Activated CD8-positive, alpha-beta memory T cell treated with anti-CD3 and anti-CD28 coated beads for 4 hours (primary cell): ENCODE data around the gene TRIM3.

Source experiments
- DNase-seq, 2 donors: peaks; one replicate each; pipeline ENCODE4 v3.0.0-alpha.2; 2020; ENCODE audit warnings: low read depth in 2 of 2

Gene TRIM3

DNA sequence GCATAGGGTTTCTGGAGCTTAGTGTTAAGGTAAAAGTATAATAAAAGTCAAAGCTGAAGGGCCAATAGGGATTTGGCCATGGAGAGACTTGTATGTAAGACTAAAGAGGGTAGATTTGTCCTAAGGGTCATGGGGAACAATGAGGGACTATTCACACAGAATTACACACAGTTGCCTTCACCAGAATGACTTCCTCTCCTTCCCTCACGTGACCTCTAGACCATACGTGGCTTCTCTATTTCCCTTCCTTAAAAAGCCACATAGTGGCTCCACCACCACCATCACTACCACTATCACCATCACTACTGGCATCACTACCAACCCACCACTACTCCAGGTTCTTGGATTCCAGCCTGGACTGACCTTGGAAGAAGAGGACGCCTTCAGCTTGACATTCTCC lies 35.7 kb downstream of the TRIM3 start:
- no peak for DNase-seq

DNA sequence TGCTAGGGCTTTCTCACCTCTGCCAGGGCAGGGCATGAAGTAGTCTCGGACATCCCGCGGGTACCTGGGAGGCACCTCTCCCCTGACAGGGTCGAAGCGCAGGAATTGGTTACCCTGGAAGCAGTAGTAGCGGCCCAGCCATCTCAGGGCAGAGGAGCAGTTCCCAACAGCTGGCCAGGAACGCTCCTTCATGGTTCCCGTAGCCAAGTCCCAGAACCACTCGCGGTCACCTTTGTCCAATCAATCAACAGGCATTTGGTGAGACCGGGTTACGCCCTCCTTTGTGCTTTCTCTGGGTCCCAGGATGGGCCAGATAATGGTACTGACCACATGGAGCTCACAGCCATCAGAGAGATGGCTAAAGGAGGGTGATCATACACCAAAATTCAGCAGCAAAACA lies 36.3 kb downstream of the TRIM3 start:
- DNase-seq: no peak

DNA sequence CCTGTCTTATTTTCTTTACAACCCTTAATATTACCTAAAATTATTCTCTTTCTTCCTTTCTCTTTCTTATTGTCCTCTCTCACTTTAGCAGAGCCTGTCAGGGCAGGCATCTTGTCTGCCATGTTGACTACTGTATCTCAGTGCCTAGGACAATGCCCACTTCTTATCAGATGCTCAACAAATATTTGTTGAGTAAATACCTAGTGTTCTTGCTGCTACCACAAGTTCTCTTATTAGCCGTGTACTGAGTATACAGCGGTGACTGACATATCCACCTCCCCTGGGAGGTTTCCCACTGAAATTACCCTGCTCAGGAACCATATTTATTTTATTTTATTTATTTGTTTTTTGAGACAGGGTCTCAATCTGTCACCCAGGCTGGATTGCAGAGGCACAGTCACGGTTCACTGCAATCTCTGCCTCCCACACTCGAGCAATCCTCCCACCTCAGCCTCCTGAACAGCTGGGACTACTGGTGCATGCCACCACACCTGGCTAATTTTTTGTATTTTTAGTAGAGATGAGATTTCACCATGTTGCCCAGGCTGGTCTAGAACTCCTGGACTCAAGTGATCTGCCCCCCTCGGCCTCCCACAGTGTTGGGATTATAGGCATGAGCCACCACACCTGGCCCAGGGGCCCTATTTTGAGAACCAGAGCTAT lies 39.6 kb downstream of the TRIM3 start:
- DNase-seq: no peak

DNA sequence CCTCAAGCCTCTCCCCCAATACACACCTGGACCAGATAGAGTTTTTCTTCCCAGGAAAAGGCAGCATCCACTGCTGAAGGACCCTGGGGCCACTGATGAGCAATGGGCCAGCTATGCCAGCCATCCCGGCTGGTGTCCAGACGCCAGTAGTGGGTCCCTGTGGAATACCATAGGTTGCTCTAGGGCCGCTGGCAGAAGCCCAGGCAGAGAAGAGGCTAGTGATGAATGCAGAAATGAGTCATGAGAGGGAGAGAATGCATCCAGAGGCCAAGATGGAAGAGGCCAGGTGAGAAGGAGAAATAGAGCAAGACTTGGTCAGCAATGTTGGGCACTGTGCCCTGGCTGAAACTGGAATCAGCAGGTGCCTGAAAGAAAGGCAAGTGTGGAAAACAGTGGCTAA lies 41.9 kb downstream of the TRIM3 start:
- no peak for DNase-seq

DNA sequence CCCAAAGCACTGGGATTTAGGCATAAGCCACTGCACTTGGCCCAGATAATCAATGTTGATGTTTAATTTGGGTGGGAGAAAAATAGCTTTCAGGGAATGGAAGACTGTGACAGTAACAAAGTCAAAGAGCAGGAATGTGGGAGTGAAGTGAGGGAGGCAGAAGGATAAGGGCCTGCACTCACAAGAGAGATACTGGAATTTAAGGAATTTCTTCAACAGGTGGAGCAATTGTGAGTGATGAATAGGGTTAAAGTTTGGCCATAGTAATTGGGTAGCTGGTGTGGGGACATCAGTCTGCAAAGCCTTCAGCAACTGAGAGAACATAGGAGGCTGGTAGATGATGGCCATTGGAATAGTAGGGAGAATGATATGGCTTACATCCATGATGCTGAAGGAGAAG lies 46.2 kb downstream of the TRIM3 start:
- DNase-seq: no peak

DNA sequence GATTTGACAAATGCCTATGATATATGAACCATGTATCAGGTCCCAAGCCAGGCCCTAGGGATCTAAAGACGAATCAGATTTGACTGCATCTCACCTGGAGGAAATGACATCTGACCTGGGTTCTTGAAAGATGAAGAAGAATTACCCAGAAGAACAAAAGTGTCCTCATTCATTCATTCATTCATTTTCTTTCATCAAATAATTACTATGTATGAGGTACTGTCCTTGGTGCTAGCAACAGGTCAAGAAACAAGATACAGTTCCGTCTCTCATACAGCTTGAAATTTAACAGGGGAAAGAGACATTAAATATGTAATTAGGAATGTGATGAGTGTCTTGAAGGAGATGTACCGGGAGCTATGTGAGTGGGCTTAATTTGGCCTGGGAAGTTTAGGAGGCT lies 53.1 kb downstream of the TRIM3 start:
- no peak for DNase-seq

DNA sequence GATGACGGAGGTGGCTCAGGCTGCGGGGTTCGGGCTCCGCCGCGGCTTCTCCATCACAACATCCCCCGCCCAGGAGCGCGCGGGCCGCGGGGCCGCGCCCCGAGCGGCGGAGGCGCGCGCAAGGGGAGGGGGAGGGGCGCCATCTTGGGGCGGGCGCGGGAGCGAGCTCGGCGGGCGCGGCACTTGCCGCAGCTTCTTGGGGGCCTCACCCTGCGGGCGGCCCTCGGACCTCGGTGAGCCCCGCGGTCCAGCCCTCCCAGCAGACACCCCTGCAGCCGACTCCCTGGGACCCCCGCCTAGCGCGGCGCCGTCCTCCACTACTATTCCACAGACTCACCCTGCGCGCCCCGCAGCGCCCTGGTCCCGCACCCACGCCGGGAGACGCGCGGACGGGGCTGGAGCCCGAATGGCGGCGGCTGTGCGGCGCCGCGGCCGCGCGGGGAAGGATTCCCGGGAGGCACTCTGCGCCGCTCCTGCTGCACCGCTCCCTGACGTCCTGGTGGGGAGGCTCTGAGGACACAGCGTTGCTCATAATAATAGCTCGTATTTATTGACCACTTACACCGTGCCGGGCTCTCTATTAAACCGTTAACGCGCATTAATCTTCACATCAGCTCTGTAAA lies 54.6 kb downstream of the TRIM3 start, which contains the start of gene APBB1:
Gene APBB1 (minus strand): TSS at position 86 of the 623 bp plus-strand sequence. CDS start 7,747 bp downstream, outside the sequence.
- DNase-seq: peak in 1 of 2 donors; percentile 36

DNA sequence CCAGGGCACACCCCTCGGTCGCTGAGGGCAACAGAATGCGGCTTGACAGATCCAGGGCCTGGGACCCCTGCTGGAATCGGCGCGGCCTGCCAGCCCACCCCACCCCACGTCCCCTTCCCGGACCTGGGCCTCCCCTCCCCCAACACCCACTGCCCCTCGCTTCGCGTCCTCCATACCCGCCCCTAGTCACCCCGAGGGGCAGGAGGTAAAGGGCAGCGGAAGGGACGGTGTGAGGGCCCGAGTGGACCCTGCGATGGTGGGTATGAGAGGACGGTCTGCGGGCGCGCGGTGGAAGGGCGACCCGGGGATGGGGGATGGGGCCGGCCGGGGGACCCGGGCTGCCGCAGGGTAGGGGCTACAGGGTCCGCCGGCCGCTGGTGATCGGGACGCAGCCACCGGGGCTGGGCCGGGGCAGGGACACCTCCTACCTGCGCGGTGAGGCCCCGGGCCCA lies 55.2 kb downstream of the TRIM3 start:
- DNase-seq: no peak

DNA sequence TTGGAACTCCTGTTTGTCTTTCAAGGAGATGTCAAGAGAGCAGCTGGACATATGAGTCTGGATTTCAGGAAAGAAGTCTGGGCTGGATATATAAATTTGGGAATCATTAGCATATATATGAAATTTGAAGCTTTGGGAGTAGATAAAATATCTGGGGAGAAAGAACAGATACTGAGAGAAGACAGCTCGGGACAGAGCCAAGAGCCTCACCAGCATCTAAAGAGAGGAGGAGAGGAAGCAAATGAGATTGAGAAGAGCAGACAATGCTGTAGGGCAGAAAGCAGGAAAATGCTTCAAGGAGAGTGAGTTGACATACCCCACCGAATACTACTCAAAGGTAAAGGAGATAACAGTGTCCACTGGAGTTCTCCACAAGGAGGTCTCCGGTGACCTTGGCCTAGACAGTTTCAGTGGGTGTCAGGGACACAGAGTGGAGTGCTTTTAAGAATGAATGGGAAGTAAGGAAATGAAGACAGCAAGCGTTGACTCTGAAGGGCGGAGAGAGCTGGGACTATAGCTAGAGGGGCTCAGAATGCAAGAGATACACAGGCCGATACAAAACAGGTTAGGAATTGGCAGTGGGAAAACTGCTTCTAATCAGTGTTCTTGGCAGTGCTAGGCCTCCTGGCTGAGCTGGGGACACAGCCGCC lies 55.7 kb downstream of the TRIM3 start:
- DNase-seq: no peak

DNA sequence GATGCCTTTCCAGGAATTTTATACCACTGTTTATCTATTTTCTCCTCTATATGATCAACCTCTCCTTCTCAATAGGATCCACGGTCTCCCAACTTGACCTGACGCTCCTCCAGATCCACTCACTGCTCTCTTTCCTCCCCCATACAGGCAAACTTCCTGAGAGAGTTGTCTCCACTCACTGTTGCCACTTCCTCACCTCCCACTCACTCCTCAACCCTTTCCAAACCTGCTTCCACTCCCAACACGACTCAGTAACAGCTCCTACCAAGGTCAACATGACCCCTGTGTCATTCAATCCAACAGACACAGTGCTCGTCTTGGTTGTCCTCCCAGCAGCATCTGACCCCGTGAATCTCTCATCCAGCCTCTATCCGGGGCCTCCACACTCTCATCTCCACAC lies 57.9 kb downstream of the TRIM3 start:
- DNase-seq: no peak

DNA sequence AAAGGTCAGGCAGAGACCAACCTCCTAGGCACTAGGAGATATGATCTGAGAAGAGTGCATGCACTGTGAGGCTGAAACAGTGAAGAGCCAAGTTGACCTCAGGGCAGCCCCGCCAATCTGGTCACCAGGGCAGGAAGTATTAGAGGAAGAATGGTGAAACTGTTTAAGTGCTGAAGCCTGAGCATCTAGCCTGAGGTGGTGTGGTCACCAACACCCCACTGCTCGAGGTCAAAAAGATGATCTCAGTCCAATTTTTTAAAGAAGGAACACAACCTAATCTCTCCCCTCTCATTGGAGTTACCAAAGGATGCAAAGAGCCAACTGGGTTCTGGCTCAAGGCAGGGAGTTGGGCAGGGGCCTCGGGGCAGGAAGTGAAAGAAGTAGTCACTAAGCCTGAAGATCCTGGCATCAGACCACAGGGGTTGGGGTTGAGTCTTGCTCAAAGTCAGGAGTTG lies 58.8 kb downstream of the TRIM3 start:
- no peak for DNase-seq

DNA sequence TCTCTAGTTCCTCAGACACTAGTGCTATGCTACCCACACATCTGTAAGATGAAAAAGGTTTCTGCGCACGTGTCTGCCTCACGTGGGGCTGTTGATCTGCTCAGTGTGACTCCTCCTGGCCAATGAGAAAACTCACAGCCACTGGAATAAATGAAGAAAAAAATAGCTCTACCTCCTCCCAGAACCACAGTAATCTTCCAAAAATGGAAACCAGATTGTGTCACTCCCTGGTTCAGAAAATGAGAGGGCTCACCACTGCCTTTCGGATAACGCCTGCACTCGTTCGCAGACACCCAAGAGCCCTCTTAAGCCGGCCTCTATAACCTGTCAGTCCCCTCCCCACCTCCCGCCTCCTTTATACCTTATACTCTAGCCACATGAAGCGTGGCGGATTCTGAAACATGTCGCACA lies 59.9 kb downstream of the TRIM3 start:
- peak in 1 of 2 donors; percentile 59 for DNase-seq

DNA sequence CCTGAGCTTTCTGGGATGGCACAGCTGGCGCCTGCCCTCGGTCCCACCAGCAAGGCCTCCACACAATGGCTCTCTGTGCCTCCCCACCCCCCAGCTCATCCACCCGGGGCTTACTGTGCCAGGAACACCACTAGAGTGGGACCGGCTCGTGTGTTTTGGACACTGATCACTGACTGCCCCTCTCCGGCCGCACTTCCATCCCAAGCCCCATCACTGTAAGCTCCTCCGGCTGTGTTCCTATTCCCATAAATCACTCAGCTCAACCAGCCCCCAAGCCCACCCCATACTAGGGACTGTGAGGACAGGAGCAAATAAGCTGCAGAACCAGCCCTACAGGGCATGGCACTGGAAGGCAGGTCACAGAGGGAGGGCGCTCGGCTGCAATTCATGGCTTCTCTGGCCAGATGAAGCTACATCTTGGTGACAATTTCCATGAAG lies 62.1 kb downstream of the TRIM3 start:
- no peak for DNase-seq

DNA sequence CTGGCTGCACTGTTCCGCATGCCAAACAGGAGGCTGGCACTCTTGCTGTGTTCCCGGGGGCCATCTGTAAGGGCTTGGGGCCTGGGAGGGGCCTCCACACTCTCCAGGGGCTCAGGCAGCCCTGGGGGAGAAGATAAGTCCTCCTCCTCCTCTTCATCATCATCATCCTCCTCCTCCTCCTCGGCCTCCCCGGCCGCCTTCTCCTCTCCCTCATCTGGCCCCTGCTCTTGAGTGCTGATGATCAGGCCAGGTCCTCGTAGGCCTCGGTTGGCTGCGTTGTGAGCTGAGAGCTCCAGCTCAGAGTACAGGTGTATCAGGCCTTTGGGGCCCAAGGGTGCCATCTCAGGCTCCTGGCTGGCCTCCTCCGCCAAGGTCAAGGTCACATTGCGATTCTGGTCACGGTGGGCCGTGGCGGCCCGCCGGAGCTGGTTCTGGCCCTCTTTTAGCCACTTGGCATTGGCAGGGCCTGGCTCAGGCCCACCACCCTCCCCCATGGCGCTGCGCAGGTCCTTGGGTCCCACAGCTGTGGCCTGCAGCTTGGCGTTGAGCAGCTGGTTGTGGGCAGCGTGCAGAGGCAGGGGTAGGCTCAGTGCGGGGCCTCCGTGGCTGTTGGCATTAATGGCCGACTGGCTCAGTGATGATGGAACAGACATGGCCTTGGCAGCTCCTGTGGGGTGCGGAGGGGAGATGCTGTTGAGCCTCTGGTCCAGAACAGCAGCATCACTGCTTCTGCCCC lies 62.9 kb downstream of the TRIM3 start:
- DNase-seq: no peak

DNA sequence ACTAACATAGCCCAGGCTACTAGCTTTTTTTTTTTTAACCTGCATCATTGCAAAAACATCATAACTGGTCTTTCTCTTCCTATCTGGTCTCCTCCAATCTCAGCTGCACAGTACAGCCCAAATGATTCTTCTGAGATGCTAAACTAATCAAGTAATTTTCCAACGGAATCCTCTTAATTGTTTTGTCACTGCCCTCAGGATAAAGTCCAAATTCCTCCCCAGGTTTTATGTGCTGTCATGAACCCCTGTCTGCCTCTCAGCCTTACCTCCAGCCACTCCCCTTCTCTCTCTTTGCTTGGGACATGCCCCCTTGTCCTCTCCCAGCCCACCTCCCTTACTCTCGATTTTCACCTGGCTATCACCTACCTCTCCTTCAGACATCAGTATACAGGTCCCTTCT lies 67.4 kb downstream of the TRIM3 start:
- no peak for DNase-seq

DNA sequence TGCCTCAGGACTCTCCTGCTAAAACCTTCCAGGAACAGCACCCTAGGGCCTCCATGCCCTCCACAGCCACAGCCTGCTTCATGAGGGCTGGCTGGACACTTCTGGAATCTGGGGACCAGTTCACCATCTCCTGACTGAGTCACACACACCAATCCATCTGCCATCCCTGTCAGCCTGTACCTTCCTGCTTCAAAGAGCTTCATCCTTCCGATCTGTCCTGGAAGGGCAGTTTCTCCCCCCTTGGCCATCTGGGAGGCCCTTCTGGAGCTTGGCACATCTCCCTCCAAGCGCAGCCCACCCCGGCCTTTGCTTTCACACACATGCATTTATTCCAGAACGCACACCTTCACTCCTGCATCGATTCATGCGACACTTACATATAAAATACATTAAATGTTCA lies 67.9 kb downstream of the TRIM3 start:
- DNase-seq: no peak

DNA sequence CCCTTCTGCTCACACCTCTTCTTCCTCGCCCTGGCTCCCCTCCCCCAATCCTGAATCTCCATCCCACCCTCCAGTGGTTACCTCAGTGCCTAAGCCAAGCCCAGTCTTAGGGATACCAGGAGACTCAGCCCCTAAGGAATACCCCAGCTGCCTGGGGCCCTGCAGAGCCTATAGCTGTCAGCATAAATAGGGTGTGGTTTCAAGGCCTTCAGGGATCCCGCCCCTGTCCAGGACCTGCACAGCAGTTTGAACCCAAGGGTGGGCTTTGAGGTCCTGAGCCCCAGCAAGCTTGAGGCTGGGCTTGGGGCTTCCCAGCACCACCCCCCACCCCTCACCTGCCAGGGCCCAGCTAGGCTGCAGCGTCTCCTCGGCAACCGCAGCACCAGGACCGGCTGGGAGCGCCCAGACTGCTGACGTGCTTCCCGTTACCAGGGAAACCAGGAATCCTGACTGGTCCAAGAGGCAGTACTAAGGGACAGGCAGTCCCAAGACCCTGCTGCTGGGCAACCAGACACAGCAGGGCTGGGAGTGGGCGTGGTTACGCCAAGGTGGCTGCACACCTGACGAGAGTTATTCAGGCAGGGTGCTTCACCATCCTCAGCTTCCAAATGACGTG lies 68.6 kb downstream of the TRIM3 start:
- DNase-seq: no peak

DNA sequence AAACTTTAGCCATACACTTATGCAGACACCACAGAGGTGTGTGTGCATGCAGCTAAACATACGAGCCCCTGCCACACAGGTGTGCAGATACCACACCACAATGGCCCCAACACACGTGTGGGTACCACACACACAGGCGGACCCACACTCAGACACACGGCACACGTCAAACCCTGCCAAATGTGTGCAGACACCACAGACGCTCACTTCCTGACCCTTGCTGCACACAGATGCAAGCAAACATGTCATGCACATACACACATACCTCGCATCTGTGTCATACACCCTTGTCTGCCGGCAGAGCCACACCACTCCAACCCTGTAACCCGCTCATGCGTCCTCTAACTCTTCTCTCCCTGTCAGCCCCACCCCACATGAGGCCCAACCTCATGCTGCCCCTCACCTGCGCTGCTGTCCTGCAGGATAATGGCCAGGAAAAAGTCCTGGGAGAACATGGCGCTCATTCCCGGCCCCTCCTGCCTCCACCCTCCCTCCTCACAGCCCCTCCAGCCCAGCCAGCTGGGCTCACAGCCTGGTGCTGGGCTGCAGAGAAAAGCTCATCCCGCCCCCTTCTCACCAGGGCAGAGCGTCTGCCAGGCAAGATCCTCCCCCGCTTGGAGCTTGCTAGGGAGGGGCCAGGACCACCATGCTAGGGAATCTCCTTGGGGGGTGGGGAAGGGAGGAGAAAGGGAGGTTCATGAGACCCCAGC lies 69.2 kb downstream of the TRIM3 start:
- DNase-seq: no peak

DNA sequence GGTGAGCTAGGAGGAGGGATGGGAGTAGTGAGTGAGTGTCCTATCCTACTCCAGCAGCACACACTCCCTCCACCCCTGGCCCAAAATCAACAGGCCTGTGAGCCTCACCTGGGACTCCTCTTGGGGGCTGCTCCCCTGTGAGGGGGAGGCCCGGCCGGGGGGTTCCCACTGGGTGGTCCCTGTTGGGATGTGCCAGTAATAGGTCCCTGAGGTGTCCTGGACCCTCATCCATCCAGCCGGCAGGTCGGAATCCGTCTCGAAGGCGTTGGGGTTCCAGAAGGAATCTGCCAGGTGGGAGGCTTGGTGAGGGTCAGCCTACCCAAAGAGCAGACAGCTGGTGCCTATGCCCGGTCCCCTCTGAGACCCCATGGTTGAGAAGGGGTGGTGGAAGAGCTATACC lies 70.2 kb downstream of the TRIM3 start:
- DNase-seq: no peak

DNA sequence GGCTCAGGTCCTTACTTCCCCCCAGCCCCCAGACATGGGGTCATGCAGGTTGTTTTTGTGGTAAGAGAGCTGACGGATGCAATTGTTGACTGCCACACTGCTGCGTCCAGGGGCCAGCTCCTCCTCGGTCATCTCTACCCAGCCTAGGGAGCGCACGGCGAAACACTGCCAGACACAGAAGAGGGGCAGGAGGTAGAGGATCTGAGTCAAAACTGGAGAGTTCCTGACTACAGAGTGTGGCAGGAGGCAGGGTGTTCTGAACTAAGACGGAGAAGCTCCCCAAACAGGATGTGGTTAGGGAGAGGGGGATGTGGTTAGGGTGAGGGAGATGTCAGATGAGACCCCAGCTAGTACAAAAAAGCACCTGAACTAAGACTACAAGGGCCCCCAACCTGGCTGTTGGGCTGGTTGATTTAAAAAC lies 71.2 kb downstream of the TRIM3 start:
- peak in 1 of 2 donors; percentile 54 for DNase-seq

DNA sequence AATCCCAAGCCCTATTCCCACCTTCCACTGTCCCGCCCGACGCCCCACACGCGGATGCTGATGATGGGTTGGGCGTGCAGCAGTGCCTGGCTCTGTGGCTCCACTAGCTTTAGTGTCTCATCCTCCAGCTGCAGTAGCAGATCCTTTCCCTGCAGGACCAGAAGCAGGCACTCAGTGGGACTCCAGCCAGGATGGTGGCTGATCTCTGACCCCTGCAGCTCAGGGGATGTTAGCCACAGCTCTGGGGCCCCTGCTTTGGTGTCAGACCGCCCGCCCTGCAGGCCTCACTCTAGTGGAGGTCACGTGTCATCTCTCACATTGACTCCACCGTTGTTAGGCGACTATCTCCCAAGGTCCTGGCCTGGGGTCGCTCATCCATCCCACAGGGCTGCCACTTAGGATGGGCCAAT lies 71.7 kb downstream of the TRIM3 start:
- DNase-seq: no peak
